K562 (cell line): ENCODE data around the gene FAM110D. TPM values are rescaled to one million over a fixed set of nuclear protein-coding genes. Genes with fewer than 3 reads are reported as not detected.

ENCODE experiments used
- ARID1B ChIP-seq: fragments of 450-650 bp; IDR thresholded peaks from 2 replicates; pipeline ENCODE4 v1.6.1; 2016; ENCODE audit warnings: antibody characterized with exemption, mild to moderate bottlenecking, inconsistent platforms
- ATF4 ChIP-seq: fragments of 450-650 bp; formaldehyde crosslinking; IDR thresholded peaks from 2 replicates; pipeline ENCODE4 v1.4.0; 2022; ENCODE audit warnings: mild to moderate bottlenecking, moderate library complexity
- CEBPB ChIP-seq: fragments of 450-650 bp; IDR thresholded peaks from 2 replicates; pipeline ENCODE4 v1.6.1; 2016; ENCODE audit warnings: missing genetic modification characterization, missing compliant biosample characterization
- CREB3 ChIP-seq: fragments of 450-650 bp; conservative IDR thresholded peaks from 2 replicates; pipeline ENCODE4 v1.6.1; 2016; ENCODE audit warnings: missing genetic modification characterization, low read depth, mild to moderate bottlenecking, missing compliant biosample characterization, moderate library complexity
- ESRRA ChIP-seq: fragments of 450-650 bp; IDR thresholded peaks from 2 replicates; pipeline ENCODE4 v1.6.1; 2014; ENCODE audit warnings: low read depth, mild to moderate bottlenecking, moderate library complexity, borderline replicate concordance
- FOXP1 ChIP-seq: sonication (generic); formaldehyde crosslinking; IDR thresholded peaks from 2 replicates; pipeline ENCODE4 v1.8.0; 2022; ENCODE audit warnings: mild to moderate bottlenecking, missing genetic modification reagents
- FOXP4 ChIP-seq: sonication (generic); formaldehyde crosslinking; IDR thresholded peaks from 2 replicates; pipeline ENCODE4 v1.8.0; 2022; ENCODE audit warnings: mild to moderate bottlenecking, missing genetic modification reagents, borderline replicate concordance
- GTF2E2 ChIP-seq: fragments of 200-800 bp; sonication (Bioruptor generic); IDR thresholded peaks from 2 replicates; pipeline ENCODE4 v1.6.1; 2016; ENCODE audit warnings: missing genetic modification characterization, missing compliant biosample characterization
- KLF16 ChIP-seq: IDR thresholded peaks from 2 replicates; pipeline ENCODE4 v1.6.1; 2016; ENCODE audit warnings: antibody characterized with exemption
- MAFG ChIP-seq: fragments of 450-650 bp; conservative IDR thresholded peaks from 2 replicates; pipeline ENCODE4 v1.6.1; 2016; ENCODE audit warnings: missing genetic modification characterization, missing compliant biosample characterization
- MEF2D ChIP-seq: conservative IDR thresholded peaks from 2 replicates; pipeline ENCODE4 v1.6.1; 2016; ENCODE audit warnings: low read depth, missing genetic modification characterization, missing compliant biosample characterization
- SOX6 ChIP-seq: fragments of 450-650 bp; IDR thresholded peaks from 2 replicates; pipeline ENCODE4 v1.6.1; 2014; ENCODE audit warnings: mild to moderate bottlenecking
- SREBF1 ChIP-seq: fragments of 150-350 bp; IDR thresholded peaks from 2 replicates; pipeline ENCODE4 v1.6.1; 2014; ENCODE audit warnings: antibody characterized with exemption, low read depth, low read length, borderline replicate concordance
- ZNF324 ChIP-seq: fragments of 250-450 bp; sonication (Bioruptor Pico); IDR thresholded peaks from 2 replicates; pipeline ENCODE4 v1.4.0; 2020; ENCODE audit warnings: mild to moderate bottlenecking
- ZNF76 ChIP-seq: fragments of 250-450 bp; sonication (Bioruptor Pico); IDR thresholded peaks from 2 replicates; pipeline ENCODE4 v1.4.0; 2020; ENCODE audit warnings: mild to moderate bottlenecking, moderate library complexity, borderline replicate concordance
- polyA plus RNA-seq, 8 experiments: library from polyadenylated mRNA; depleted of rRNA in 4 of 8; stranded (reverse) in 5 of 8; unstranded in 3 of 8; fragments of >200 nt; fragmentation: Nextera tagmentation in 2 of 8; fragmentation: Illumina TruSeq in 1 of 8; extraction: Ambion mirVana in 2 of 8; extraction: Trizol in 1 of 8; gene quantifications; 2 replicates each; pipeline versions ENCODE4 v1.2.1 to v1.2.3, GENCODE V29; 2011 to 2014; ENCODE audit warnings: inconsistent platforms in 1 of 8, missing spikeins in 1 of 8
- total RNA-seq, 7 experiments: library from RNA; depleted of rRNA in 6 of 7; stranded (reverse); fragments of >200 nt in 6 of 7; fragmentation: Illumina TruSeq in 2 of 7; extraction: Trizol in 2 of 7; gene quantifications; 2 replicates each; pipeline versions ENCODE4 v1.2.1 to v1.2.3, GENCODE V29; 2011 to 2021; ENCODE audit warnings: low replicate concordance in 1 of 7
- TF ChIP-seq, protein P1 (sequence below): fragments of 450-650 bp; IDR thresholded peaks from 2 replicates; pipeline ENCODE4 v1.6.1; 2018; ENCODE audit not compliant: partially characterized antibody
- TF ChIP-seq, protein P2 (sequence below): fragments of 200-800 bp; sonication (Bioruptor generic); IDR thresholded peaks from 2 replicates; pipeline ENCODE4 v1.6.1; 2017; ENCODE audit warnings: missing genetic modification characterization, missing compliant biosample characterization

FAM110D gene
- total and polyA plus RNA-seq, 9 of the 15 experiments (the other 6 are each of a cell fraction or from before 2014, with no cell fraction given): 0.04 to 1.1 (median 0.33) TPM

- TF ChIP-seq ZNF76 (peak; percentile 59; the same call in 1 of the 2 replicates), ARID1B (0 out of 2 replicates have a peak, but pooled peaks have one; percentile 3), ATF4 (no peak; the same call in 1 of the 2 replicates), ESRRA (peak; percentile 40; the same call in 1 of the 2 replicates), ZNF324 (CRISPR knock-in tag) (0 out of 2 replicates have a peak, but pooled peaks have one; percentile 29), KLF16 (peak; percentile 66), MAFG (no peak), CREB3 (tag) (no peak), FOXP4 (CRISPR knock-in tag) (peak; percentile 69; the same call in 1 of the 2 replicates), SREBF1 (peak; percentile 20; the same call in 1 of the 2 replicates), GTF2E2 (tag) (no peak; the same call in 1 of the 2 replicates), CEBPB (no peak), MEF2D (tag) (no peak), FOXP1 (CRISPR knock-in tag) (no peak), SOX6 (peak; percentile 74)
- TF ChIP-seq, protein P1, sequence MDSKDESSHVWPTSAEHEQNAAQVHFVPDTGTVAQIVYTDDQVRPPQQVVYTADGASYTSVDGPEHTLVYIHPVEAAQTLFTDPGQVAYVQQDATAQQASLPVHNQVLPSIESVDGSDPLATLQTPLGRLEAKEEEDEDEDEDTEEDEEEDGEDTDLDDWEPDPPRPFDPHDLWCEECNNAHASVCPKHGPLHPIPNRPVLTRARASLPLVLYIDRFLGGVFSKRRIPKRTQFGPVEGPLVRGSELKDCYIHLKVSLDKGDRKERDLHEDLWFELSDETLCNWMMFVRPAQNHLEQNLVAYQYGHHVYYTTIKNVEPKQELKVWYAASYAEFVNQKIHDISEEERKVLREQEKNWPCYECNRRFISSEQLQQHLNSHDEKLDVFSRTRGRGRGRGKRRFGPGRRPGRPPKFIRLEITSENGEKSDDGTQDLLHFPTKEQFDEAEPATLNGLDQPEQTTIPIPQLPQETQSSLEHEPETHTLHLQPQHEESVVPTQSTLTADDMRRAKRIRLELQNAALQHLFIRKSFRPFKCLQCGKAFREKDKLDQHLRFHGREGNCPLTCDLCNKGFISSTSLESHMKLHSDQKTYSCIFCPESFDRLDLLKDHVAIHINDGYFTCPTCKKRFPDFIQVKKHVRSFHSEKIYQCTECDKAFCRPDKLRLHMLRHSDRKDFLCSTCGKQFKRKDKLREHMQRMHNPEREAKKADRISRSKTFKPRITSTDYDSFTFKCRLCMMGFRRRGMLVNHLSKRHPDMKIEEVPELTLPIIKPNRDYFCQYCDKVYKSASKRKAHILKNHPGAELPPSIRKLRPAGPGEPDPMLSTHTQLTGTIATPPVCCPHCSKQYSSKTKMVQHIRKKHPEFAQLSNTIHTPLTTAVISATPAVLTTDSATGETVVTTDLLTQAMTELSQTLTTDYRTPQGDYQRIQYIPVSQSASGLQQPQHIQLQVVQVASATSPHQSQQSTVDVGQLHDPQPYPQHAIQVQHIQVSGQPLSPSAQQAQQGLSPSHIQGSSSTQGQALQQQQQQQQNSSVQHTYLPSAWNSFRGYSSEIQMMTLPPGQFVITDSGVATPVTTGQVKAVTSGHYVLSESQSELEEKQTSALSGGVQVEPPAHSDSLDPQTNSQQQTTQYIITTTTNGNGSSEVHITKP: peak; percentile 58
- TF ChIP-seq, protein P2, sequence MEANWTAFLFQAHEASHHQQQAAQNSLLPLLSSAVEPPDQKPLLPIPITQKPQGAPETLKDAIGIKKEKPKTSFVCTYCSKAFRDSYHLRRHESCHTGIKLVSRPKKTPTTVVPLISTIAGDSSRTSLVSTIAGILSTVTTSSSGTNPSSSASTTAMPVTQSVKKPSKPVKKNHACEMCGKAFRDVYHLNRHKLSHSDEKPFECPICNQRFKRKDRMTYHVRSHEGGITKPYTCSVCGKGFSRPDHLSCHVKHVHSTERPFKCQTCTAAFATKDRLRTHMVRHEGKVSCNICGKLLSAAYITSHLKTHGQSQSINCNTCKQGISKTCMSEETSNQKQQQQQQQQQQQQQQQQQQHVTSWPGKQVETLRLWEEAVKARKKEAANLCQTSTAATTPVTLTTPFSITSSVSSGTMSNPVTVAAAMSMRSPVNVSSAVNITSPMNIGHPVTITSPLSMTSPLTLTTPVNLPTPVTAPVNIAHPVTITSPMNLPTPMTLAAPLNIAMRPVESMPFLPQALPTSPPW (CRISPR knock-in tag): peak; percentile 27; the same call in 1 of the 2 replicates
These were observed 47.1 kb upstream of the FAM110D start, which contains the start of gene PDIK1L (continued) for GRCh38 chr1:26111530-26112406.
